ENCODE data around the gene SLC12A4. TPM values are rescaled to one million over a fixed set of nuclear protein-coding genes. Genes with fewer than 3 reads are reported as not detected.

SLC12A4 gene
- total and polyA plus RNA-seq, 2 experiments from 2014 or later, result 19.9 to 53.0 TPM

- H3K27me3 ChIP-seq (ENCODE audit: insufficient read depth), result no peaks in the 10 kb centered on the region
- no peak overlapping the region for H3K4me2 ChIP-seq
- H4K20me1 ChIP-seq (replicated peaks; ENCODE audit: insufficient read depth), result no peaks in the 10 kb centered on the region; the same call in 1 of the 2 replicates
- H3K9me3 Mint-ChIP-seq, result no peaks in the 10 kb centered on the region
- H3K27ac Mint-ChIP-seq, result peak overlapping the region; percentile 26
- no peak for DNase-seq (ENCODE audit: low spot score)
- peaks cover 29% of the 10 kb centered on the region for H3K4me1 Mint-ChIP-seq
- no peaks in the 10 kb centered on the region for H3K36me3 ChIP-seq (ENCODE audit: insufficient read depth)
- no peak overlapping the region for H3K4me3 ChIP-seq
- H3K27ac ChIP-seq (ENCODE audit: low read depth), result no peak overlapping the region
- H3K4me3 Mint-ChIP-seq, result no peak overlapping the region; the same call in 2 of the 3 replicates
- H3K27me3 Mint-ChIP-seq (ENCODE audit: insufficient read depth, low read depth, poor library complexity), result peaks cover 3% of the 10 kb centered on the region
- no peaks in the 10 kb centered on the region for H3K9me2 ChIP-seq (ENCODE audit: insufficient read depth)
- H3K4me1 ChIP-seq (ENCODE audit: insufficient read depth), result peaks cover 18% of the 10 kb centered on the region
- H3K79me2 ChIP-seq (replicated peaks; ENCODE audit: insufficient read depth), result no peaks in the 10 kb centered on the region
- H2AFZ ChIP-seq, result no peak overlapping the region
- no peaks in the 10 kb centered on the region for H3F3A ChIP-seq (replicated peaks; ENCODE audit: low read depth)
- H3K36me3 Mint-ChIP-seq (ENCODE audit: low read depth), result peaks cover 4% of the 10 kb centered on the region; the same call in 2 of the 3 replicates
- no peak for ATAC-seq
- no peak for TF ChIP-seq JUNB (IDR thresholded peaks at IDR 0.05; ENCODE audit: unreplicated experiment)
- TF ChIP-seq EZH2phosphoT487 (IDR thresholded peaks at IDR 0.05; ENCODE audit: unreplicated experiment), result no peak
- no peak for TF ChIP-seq ZNF331 (CRISPR knock-in tag; IDR thresholded peaks at IDR 0.05; ENCODE audit: low read depth)
- no peak for TF ChIP-seq POLR2AphosphoS5 (IDR thresholded peaks at IDR 0.05; ENCODE audit: low read depth)
- no peak for TF ChIP-seq NANOG (IDR thresholded peaks at IDR 0.05; ENCODE audit: borderline replicate concordance)
- TF ChIP-seq EZH2 (IDR thresholded peaks at IDR 0.05; ENCODE audit: low read depth, unreplicated experiment), result no peak
- TF ChIP-seq STAT1 (IDR thresholded peaks at IDR 0.05; ENCODE audit: unreplicated experiment), result no peak
- TF ChIP-seq CREB1 (CRISPR knock-in tag; IDR thresholded peaks at IDR 0.05; ENCODE audit: low read depth), result no peak
Measured at GRCh38 chr16:67917852-67918236, 50.6 kb downstream of the SLC12A4 start.

- ATAC-seq, result no peak
- no peaks in the 10 kb centered on the region for H3K27me3 ChIP-seq (ENCODE audit: insufficient read depth)
- no peaks in the 10 kb centered on the region for H3F3A ChIP-seq (replicated peaks; ENCODE audit: low read depth)
- H3K27me3 Mint-ChIP-seq (ENCODE audit: insufficient read depth, low read depth, poor library complexity), result peaks cover 3% of the 10 kb centered on the region
- H2AFZ ChIP-seq, result no peak overlapping the region
- peak overlapping the region; percentile 26 for H3K27ac Mint-ChIP-seq
- no peak overlapping the region for H3K4me2 ChIP-seq
- H3K36me3 Mint-ChIP-seq (ENCODE audit: low read depth), result peaks cover 4% of the 10 kb centered on the region; the same call in 2 of the 3 replicates
- peaks cover 18% of the 10 kb centered on the region for H3K4me1 ChIP-seq (ENCODE audit: insufficient read depth)
- no peak overlapping the region; the same call in 2 of the 3 replicates for H3K4me3 Mint-ChIP-seq
- no peak for DNase-seq (ENCODE audit: low spot score)
- H3K36me3 ChIP-seq (ENCODE audit: insufficient read depth), result no peaks in the 10 kb centered on the region
- H3K4me3 ChIP-seq, result no peak overlapping the region
- TF ChIP-seq STAT1 (IDR thresholded peaks at IDR 0.05; ENCODE audit: unreplicated experiment), result no peak
- TF ChIP-seq REST (IDR thresholded peaks at IDR 0.05; ENCODE audit: unreplicated experiment), result no peak
- no peak for TF ChIP-seq ZNF114 (CRISPR knock-in tag; IDR thresholded peaks at IDR 0.05)
- TF ChIP-seq CREB1 (CRISPR knock-in tag; IDR thresholded peaks at IDR 0.05; ENCODE audit: low read depth), result no peak
- no peak for TF ChIP-seq NANOG (IDR thresholded peaks at IDR 0.05; ENCODE audit: borderline replicate concordance)
- no peak for TF ChIP-seq JUNB (IDR thresholded peaks at IDR 0.05; ENCODE audit: unreplicated experiment)
- no peaks in the 10 kb centered on the region for H3K79me2 ChIP-seq (replicated peaks; ENCODE audit: insufficient read depth)
- peaks cover 29% of the 10 kb centered on the region for H3K4me1 Mint-ChIP-seq
- H4K20me1 ChIP-seq (replicated peaks; ENCODE audit: insufficient read depth), result no peaks in the 10 kb centered on the region; the same call in 1 of the 2 replicates
- H3K27ac ChIP-seq (ENCODE audit: low read depth), result no peak overlapping the region
- no peaks in the 10 kb centered on the region for H3K9me3 Mint-ChIP-seq
- H3K9me2 ChIP-seq (ENCODE audit: insufficient read depth), result no peaks in the 10 kb centered on the region
Measured at GRCh38 chr16:67917140-67917851, 51.1 kb downstream of the SLC12A4 start.
